IPS DF 19.7 (cell line): ENCODE results near the gene ATP6V1G3.
"Not testable (repeated sequence)": the region's sequence is repeated elsewhere in the genome, so short reads cannot be mapped to it uniquely, and the experiment has no call there.

Experiments used
- DNase-seq: peaks from one replicate; pipeline ENCODE4 v3.0.0-alpha.2; 2013; ENCODE audit warnings: low read depth, low spot score

ATP6V1G3 gene

GRCh38 chr1:198542632-198543031, 2.2 kb upstream of the ATP6V1G3 start:
- no peak for DNase-seq

DNA sequence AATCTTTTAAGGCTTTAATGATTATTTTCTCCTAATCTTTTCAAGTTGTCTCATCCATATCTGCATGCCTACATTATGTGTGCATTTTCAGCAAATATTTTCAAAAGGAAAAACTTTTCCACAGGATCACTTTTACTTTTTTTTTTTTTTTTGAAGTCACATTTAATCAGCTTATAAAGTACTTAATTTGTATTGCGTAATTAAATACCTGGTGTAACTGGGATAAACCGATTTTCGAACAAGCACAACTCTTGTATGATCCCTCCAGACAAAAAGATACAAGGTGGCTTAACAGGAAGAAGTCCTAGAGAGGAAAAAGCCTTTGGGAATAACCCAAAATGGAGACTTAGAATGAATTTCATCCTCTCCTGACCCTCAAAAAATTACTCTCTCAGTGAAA, 1.3 kb upstream of the ATP6V1G3 start:
- DNase-seq: no peak

DNA sequence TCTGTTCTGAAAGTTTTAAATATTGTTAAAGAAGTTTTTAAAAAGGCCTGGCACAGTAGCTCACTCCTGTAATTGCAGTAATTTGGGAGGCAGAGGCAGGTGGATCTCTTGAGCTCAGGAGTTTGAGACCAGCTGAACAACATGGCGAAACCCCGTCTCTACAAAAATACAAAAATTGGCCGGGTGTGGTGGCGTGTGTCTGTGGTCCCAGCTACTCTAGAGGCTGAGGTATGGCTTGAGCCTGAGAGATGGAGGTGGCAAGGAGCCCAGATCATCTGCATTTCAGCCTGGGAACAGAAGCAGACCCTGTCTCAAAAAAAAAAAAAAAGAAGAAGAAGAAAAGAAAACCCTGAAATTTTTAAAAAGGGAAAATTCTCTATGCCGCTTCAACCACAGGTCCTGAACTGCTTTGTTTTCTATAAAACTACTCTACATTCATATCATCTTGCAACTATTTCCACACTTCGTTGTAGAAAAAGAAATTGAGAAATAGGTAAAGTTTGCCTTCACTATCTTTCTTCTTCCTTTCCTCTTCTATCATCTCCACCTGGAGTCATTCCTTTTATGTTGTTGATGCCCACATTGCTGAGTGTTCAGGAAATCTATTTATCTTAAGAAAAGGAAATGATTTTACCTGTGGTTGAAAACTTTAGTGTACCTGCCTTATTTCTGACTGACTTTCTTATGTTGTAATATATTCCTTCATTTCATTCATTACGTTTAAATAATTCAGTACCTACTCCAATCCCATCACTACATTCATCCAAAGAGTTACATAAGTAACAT, 1.7 kb downstream of the ATP6V1G3 start:
- no peak for DNase-seq

DNA sequence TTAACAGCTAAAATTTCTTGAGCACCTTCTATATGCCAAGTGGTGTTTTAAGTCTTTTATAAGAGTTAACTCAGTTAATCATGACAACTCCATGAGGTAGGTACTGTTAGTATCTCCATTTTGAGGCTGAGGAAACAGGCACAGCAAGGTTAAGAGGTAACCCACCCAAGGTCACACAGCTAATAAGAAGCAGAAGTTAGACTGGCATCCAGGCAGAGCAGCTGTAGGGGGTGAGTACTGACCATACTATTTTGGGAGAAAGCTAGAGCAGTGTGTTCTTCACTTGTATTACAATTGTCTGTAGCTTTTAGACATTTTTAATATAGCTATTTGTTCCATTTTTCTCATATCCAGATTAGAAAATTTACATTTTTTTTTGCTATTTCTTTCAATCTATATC, 4.8 kb downstream of the ATP6V1G3 start:
- DNase-seq: no peak

- no peak for DNase-seq
Measured at GRCh38 chr1:198534548-198535418, 5.7 kb downstream of the ATP6V1G3 start.

DNA sequence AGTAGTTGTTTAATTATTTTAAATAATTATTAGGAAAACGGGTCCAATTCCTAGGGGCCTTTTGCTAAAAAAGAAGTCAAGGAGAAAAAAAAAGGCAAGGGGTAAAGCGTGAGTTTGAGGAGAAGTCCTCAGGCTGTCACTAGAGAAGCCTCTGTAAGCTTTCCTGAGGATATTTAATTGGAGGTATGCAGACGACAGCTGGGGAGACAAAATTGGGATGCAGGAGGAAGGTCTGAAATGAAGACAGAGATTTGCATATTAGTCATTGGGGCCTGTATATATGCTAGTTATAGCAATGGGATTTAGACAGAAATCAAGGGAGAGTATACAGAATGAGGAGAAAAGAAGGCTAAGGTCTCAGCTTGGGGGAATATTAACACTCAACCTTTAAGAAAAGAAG, 8.6 kb downstream of the ATP6V1G3 start:
- no peak for DNase-seq

DNA sequence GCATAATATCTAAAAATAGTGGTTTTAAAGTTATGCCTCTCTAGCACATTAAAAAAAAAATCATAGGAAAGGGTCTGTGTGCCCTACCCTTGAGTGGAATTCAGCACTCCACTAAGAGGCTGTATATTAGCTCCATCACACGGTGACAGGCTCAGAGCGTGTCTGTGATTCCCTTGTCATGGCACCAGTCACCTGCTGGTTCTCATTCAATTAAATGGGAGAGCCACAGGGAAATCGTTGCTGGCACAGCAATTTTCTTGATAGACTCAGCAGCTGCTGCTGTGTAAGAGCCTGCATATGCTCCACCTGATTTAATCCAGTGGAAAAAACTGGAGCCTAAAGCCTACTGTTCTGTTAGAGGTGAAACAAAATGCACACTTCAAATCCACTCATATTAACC, 9.5 kb downstream of the ATP6V1G3 start:
- no peak for DNase-seq

GRCh38 chr1:198529414-198529813, 11.1 kb downstream of the ATP6V1G3 start:
- DNase-seq: no peak

- DNase-seq: no peak
Measured at GRCh38 chr1:198528364-198528763, 12.1 kb downstream of the ATP6V1G3 start.

GRCh38 chr1:198524556-198524955, 15.9 kb downstream of the ATP6V1G3 start:
- DNase-seq: no peak

- not testable (repeated sequence) for DNase-seq
Measured at GRCh38 chr1:198524127-198524526, 16.4 kb downstream of the ATP6V1G3 start.

DNA sequence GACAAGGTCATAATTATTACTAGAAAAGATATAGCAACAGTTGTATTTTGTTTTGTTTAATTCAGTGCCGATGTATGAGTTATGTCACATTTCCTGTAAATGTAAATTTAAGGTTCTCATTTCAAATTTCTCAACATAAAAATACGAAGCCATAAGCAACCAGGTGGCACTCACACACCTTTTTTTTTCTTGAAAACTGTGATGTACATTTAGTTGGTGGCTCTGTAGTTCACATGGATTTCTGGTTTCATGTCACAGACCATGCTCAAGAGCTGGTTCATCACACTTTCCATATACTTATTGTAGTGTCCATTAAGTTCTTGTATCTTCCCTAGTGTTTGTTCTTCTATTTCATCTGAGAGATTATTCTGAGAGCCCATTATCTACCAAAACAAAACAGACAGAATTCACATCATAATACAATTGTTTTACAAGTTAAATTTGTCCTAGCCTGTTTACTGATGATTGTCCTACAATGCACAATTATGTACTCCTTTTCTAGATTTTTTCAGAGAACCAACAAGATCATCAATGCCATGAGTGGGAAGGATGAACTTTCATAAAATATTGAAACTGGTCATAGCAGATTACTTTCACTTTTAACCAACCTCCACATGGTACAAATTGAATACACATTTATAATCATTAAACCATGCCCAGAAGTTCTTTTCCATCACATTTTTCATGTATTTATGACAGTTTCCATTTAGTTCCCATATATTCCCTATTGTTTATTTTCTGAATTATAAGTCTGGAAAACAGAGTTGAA, 17.1 kb downstream of the ATP6V1G3 start:
- no peak for DNase-seq

DNA sequence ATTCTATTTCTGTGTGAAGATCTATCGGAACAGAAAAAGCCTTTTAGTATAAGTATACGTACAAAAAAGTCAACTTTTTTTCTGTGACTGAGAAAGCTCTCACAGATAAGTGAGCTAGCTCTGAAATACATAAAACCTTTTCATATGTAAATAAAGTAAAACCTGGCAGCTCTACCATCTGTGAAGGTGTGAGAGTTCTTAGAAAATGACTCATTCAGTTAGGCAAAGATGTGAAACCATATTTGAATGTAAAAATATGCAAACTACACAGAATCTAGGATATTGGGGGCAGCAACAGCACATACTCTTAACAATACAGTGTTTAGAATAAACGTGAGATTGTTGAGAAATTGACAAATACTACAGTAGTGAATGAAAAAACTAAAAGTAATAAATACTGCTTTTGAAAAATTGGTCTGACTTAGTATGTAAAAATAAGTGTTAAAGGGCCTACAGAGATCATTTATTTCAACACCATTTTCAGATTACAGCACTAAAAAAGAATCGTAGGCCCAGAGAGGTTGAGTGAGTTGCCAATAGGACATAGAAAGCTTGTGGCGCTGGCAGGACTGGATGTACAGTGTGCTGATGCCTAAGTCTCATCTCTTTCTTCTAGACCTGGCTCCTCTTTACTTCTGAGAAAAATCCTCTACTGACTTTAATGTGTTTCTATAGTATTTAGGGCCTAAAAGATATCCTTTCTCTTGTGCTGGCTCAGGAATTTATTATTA, 19.8 kb downstream of the ATP6V1G3 start:
- DNase-seq: no peak

GRCh38 chr1:198519639-198520501, 20.6 kb downstream of the ATP6V1G3 start:
- DNase-seq: no peak

- DNase-seq: no peak
Measured at GRCh38 chr1:198517623-198518199, 22.8 kb downstream of the ATP6V1G3 start.

GRCh38 chr1:198500096-198500495, 40.4 kb downstream of the ATP6V1G3 start:
- no peak for DNase-seq

DNA sequence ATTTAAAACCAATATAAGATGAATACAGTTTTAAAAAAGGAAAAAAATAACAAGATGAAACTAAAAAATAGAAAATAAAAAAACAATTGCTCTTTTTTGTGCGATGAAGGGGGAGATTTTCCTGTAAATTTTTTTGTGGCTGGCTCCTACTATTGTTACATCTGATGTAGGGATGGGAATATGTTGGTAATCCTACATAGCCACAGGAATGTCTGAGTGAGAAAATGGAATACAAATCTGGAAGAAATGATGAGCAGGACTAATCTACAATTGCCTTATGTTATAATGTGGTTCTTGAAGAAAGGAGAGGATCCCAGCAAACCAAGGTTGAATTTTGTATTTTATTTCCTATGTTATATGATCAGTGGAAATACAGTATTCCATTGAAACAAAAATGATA, 40.9 kb downstream of the ATP6V1G3 start:
- DNase-seq: no peak

DNA sequence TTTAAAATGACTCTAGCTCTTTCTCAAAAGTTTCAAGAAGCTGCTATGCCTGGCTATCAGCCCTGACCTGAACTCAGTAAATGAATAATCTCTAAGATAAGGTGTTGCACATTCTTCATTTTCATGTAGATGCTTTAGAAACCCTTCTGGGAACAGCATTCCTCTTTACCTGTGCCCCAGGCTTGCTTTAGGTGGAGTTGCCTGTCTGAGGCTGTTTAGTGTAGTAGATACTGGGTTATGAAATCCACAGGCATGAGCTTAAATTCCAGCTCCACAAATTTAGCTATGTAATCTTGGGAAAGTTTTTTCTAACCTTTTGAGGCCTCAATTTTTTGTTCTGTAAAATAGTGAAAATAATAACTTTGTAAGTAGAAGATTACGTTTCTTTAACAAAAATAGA, 41.6 kb downstream of the ATP6V1G3 start:
- no peak for DNase-seq

GRCh38 chr1:198498103-198498385, 42.4 kb downstream of the ATP6V1G3 start:
- no peak for DNase-seq
